WTC11 (cell line): ENCODE data around the gene RUNX1. TPM values are rescaled to one million over a fixed set of nuclear protein-coding genes. Genes with fewer than 3 reads are reported as not detected.

Source experiments
- ATAC-seq: fragments of 200-7000 bp; cut with Tn5 transposase; 2 replicates; pipeline ENCODE4 v1.10.0; 2021; ENCODE audit warnings: mild to moderate bottlenecking, moderate library complexity
- CTCF ChIA-PET: fragments of 300-600 bp; sonication (Branson Sonifier 250); formaldehyde crosslinking; loops from one replicate; lab custom pipeline; 2021; ENCODE audit warnings: antibody characterized with exemption; lab: Charles Lee
- POLR2A ChIA-PET: fragments of 350-600 bp; sonication (Branson Sonifier 250); formaldehyde crosslinking; loops from one replicate; lab custom pipeline; 2021; ENCODE audit warnings: antibody characterized with exemption; lab: Charles Lee
- DNase-seq: peaks from one replicate; pipeline ENCODE4 v3.0.0; 2021; ENCODE audit warnings: low spot score
- H3K27ac Mint-ChIP-seq: 2 replicates; pipeline ENCODE4 v1.8.0; 2021; ENCODE audit warnings: mixed read lengths
- H3K27me3 Mint-ChIP-seq: 2 replicates; pipeline ENCODE4 v1.8.0; 2021; ENCODE audit warnings: low read depth, mild to moderate bottlenecking, moderate library complexity, mixed read lengths
- H3K36me3 Mint-ChIP-seq: 2 replicates; pipeline ENCODE4 v1.8.0; 2021; ENCODE audit warnings: mixed read lengths
- H3K4me1 Mint-ChIP-seq: 2 replicates; pipeline ENCODE4 v1.8.0; 2022; ENCODE audit warnings: mixed read lengths
- H3K4me3 Mint-ChIP-seq: 2 replicates; pipeline ENCODE4 v1.8.0; 2021; ENCODE audit warnings: mild to moderate bottlenecking, moderate library complexity, mixed read lengths
- H3K9me3 Mint-ChIP-seq: 2 replicates; pipeline ENCODE4 v1.8.0; 2021; ENCODE audit warnings: mixed read lengths
- CREM ChIP-seq: sonication (generic); formaldehyde crosslinking; IDR thresholded peaks from 2 replicates; pipeline ENCODE4 v1.8.1; 2022; ENCODE audit warnings: mild to moderate bottlenecking, missing genetic modification reagents, moderate library complexity
- ESRRA ChIP-seq: sonication (generic); formaldehyde crosslinking; IDR thresholded peaks from 2 replicates; pipeline ENCODE4 v1.8.1; 2022; ENCODE audit warnings: mild to moderate bottlenecking, missing genetic modification reagents, borderline replicate concordance
- JAZF1 ChIP-seq: fragments of 250-450 bp; sonication (Bioruptor Pico); IDR thresholded peaks from 2 replicates; pipeline ENCODE4 v1.9.0; 2021; ENCODE audit warnings: moderate library complexity, mild to moderate bottlenecking, inconsistent platforms
- KAT7 ChIP-seq: sonication (generic); formaldehyde crosslinking; IDR thresholded peaks from 2 replicates; pipeline ENCODE4 v1.8.1; 2023; ENCODE audit warnings: missing genetic modification reagents, mild to moderate bottlenecking, borderline replicate concordance
- PRRX2 ChIP-seq: fragments of 250-450 bp; sonication (Bioruptor Pico); IDR thresholded peaks from 2 replicates; pipeline ENCODE4 v1.8.0; 2021; ENCODE audit warnings: mild to moderate bottlenecking
- RELA ChIP-seq: sonication (generic); formaldehyde crosslinking; IDR thresholded peaks from 2 replicates; pipeline ENCODE4 v1.8.1; 2022; ENCODE audit warnings: missing genetic modification reagents, mild to moderate bottlenecking, borderline replicate concordance
- ZNF232 ChIP-seq: sonication (generic); formaldehyde crosslinking; IDR thresholded peaks from 2 replicates; pipeline ENCODE4 v1.8.0; 2022; ENCODE audit warnings: mild to moderate bottlenecking, missing genetic modification reagents
- ZNF317 ChIP-seq: sonication (generic); formaldehyde crosslinking; IDR thresholded peaks from 2 replicates; pipeline ENCODE4 v1.8.1; 2023; ENCODE audit warnings: low read depth, mild to moderate bottlenecking, moderate library complexity, missing genetic modification reagents, borderline replicate concordance
- ZNF671 ChIP-seq: fragments of 250-450 bp; sonication (Bioruptor Pico); IDR thresholded peaks from 2 replicates; pipeline ENCODE4 v1.8.0; 2021; ENCODE audit warnings: mild to moderate bottlenecking
- total RNA-seq: library from RNA; stranded (reverse); gene quantifications from 3 replicates; pipeline ENCODE4 v1.2.3, GENCODE V29; 2021
- TF ChIP-seq, protein P1 (sequence below): fragments of 250-450 bp; sonication (Bioruptor Pico); IDR thresholded peaks from 2 replicates; pipeline ENCODE4 v1.9.0; 2021; ENCODE audit warnings: mild to moderate bottlenecking
- TF ChIP-seq, protein P2 (sequence below): sonication (generic); formaldehyde crosslinking; IDR thresholded peaks from 2 replicates; pipeline ENCODE4 v1.8.1; 2023; ENCODE audit warnings: mild to moderate bottlenecking, missing genetic modification reagents
- TF ChIP-seq, protein P3 (sequence below): sonication (generic); formaldehyde crosslinking; IDR thresholded peaks from 2 replicates; pipeline ENCODE4 v1.8.1; 2023; ENCODE audit warnings: mild to moderate bottlenecking, missing genetic modification reagents, moderate library complexity
- TF ChIP-seq, protein P4 (sequence below): sonication (generic); formaldehyde crosslinking; conservative IDR thresholded peaks from 2 replicates; pipeline ENCODE4 v1.8.1; 2023; ENCODE audit warnings: mild to moderate bottlenecking, low read depth, missing genetic modification reagents, moderate library complexity
- TF ChIP-seq, protein P5 (sequence below): sonication (generic); formaldehyde crosslinking; IDR thresholded peaks from 2 replicates; pipeline ENCODE4 v1.8.0; 2023; ENCODE audit warnings: missing genetic modification reagents, mild to moderate bottlenecking, borderline replicate concordance
- TF ChIP-seq, protein P6 (sequence below): sonication (generic); formaldehyde crosslinking; IDR thresholded peaks from 2 replicates; pipeline ENCODE4 v1.8.0; 2022; ENCODE audit warnings: mild to moderate bottlenecking, missing genetic modification reagents
- TF ChIP-seq, protein P7 (sequence below): sonication (generic); formaldehyde crosslinking; IDR thresholded peaks from 2 replicates; pipeline ENCODE4 v1.8.0; 2022; ENCODE audit warnings: mild to moderate bottlenecking, missing genetic modification reagents

RUNX1 gene
- total RNA-seq, 1 experiment from 2014 or later, result 2.2 TPM

DNA sequence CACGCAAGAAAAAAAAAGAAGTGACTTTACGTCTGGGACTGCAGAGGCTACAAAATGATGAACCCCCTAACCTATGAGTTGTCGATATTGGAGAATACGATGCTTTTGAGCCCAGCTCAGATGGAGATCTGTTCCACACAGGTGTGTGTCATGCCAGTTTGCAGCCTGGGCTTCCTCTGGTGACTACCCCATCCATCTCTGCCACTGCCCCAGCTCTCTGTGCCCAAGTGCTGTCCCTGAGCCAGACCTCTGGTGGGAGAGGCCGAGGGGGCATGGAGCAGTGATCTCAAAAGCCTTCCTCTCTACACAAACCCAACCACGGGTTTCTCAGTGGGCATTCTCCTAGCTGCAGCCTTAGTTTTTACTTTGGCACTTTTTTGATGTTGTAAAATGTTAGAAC is 239.3 kb downstream of the RUNX1 start:
- no peak overlapping the region for H3K27ac Mint-ChIP-seq
- peaks cover 9% of the 10 kb centered on the region for H3K4me1 Mint-ChIP-seq
- no peak for ATAC-seq
- CTCF ChIA-PET, result interaction anchor here (1.7 kb wide), 1 partner anchor 64 kb away, joined by 3 read pairs; no protein-coding TSS in a partner anchor
- no peak for DNase-seq
- POLR2A ChIA-PET, result no interaction called here
- H3K4me3 Mint-ChIP-seq, result no peak overlapping the region
- H3K27me3 Mint-ChIP-seq, result no peaks in the 10 kb centered on the region
- H3K36me3 Mint-ChIP-seq, result peaks cover 7% of the 10 kb centered on the region
- TF ChIP-seq, protein P1, sequence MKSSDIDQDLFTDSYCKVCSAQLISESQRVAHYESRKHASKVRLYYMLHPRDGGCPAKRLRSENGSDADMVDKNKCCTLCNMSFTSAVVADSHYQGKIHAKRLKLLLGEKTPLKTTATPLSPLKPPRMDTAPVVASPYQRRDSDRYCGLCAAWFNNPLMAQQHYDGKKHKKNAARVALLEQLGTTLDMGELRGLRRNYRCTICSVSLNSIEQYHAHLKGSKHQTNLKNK (CRISPR knock-in tag), result no peak
- TF ChIP-seq ESRRA, result no peak
- no peak for TF ChIP-seq ZNF317 (CRISPR knock-in tag)
- TF ChIP-seq, protein P2, sequence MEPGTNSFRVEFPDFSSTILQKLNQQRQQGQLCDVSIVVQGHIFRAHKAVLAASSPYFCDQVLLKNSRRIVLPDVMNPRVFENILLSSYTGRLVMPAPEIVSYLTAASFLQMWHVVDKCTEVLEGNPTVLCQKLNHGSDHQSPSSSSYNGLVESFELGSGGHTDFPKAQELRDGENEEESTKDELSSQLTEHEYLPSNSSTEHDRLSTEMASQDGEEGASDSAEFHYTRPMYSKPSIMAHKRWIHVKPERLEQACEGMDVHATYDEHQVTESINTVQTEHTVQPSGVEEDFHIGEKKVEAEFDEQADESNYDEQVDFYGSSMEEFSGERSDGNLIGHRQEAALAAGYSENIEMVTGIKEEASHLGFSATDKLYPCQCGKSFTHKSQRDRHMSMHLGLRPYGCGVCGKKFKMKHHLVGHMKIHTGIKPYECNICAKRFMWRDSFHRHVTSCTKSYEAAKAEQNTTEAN (CRISPR knock-in tag), result no peak
- TF ChIP-seq CREM (CRISPR knock-in tag), result no peak
- TF ChIP-seq JAZF1 (CRISPR knock-in tag), result no peak
- no peak for TF ChIP-seq ZNF671 (CRISPR knock-in tag)
- no peak for TF ChIP-seq PRRX2 (CRISPR knock-in tag)
- TF ChIP-seq, protein P3, sequence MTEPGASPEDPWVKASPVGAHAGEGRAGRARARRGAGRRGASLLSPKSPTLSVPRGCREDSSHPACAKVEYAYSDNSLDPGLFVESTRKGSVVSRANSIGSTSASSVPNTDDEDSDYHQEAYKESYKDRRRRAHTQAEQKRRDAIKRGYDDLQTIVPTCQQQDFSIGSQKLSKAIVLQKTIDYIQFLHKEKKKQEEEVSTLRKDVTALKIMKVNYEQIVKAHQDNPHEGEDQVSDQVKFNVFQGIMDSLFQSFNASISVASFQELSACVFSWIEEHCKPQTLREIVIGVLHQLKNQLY (CRISPR knock-in tag), result no peak
- TF ChIP-seq, protein P4, sequence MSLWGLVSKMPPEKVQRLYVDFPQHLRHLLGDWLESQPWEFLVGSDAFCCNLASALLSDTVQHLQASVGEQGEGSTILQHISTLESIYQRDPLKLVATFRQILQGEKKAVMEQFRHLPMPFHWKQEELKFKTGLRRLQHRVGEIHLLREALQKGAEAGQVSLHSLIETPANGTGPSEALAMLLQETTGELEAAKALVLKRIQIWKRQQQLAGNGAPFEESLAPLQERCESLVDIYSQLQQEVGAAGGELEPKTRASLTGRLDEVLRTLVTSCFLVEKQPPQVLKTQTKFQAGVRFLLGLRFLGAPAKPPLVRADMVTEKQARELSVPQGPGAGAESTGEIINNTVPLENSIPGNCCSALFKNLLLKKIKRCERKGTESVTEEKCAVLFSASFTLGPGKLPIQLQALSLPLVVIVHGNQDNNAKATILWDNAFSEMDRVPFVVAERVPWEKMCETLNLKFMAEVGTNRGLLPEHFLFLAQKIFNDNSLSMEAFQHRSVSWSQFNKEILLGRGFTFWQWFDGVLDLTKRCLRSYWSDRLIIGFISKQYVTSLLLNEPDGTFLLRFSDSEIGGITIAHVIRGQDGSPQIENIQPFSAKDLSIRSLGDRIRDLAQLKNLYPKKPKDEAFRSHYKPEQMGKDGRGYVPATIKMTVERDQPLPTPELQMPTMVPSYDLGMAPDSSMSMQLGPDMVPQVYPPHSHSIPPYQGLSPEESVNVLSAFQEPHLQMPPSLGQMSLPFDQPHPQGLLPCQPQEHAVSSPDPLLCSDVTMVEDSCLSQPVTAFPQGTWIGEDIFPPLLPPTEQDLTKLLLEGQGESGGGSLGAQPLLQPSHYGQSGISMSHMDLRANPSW (CRISPR knock-in tag), result no peak
- TF ChIP-seq RELA (CRISPR knock-in tag), result no peak
- TF ChIP-seq, protein P5, sequence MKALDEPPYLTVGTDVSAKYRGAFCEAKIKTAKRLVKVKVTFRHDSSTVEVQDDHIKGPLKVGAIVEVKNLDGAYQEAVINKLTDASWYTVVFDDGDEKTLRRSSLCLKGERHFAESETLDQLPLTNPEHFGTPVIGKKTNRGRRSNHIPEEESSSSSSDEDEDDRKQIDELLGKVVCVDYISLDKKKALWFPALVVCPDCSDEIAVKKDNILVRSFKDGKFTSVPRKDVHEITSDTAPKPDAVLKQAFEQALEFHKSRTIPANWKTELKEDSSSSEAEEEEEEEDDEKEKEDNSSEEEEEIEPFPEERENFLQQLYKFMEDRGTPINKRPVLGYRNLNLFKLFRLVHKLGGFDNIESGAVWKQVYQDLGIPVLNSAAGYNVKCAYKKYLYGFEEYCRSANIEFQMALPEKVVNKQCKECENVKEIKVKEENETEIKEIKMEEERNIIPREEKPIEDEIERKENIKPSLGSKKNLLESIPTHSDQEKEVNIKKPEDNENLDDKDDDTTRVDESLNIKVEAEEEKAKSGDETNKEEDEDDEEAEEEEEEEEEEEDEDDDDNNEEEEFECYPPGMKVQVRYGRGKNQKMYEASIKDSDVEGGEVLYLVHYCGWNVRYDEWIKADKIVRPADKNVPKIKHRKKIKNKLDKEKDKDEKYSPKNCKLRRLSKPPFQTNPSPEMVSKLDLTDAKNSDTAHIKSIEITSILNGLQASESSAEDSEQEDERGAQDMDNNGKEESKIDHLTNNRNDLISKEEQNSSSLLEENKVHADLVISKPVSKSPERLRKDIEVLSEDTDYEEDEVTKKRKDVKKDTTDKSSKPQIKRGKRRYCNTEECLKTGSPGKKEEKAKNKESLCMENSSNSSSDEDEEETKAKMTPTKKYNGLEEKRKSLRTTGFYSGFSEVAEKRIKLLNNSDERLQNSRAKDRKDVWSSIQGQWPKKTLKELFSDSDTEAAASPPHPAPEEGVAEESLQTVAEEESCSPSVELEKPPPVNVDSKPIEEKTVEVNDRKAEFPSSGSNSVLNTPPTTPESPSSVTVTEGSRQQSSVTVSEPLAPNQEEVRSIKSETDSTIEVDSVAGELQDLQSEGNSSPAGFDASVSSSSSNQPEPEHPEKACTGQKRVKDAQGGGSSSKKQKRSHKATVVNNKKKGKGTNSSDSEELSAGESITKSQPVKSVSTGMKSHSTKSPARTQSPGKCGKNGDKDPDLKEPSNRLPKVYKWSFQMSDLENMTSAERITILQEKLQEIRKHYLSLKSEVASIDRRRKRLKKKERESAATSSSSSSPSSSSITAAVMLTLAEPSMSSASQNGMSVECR (CRISPR knock-in tag), result no peak
- TF ChIP-seq, protein P6, sequence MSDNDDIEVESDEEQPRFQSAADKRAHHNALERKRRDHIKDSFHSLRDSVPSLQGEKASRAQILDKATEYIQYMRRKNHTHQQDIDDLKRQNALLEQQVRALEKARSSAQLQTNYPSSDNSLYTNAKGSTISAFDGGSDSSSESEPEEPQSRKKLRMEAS (CRISPR knock-in tag), result no peak
- no peak for TF ChIP-seq ZNF232 (CRISPR knock-in tag)
- no peak for TF ChIP-seq KAT7 (CRISPR knock-in tag)
- TF ChIP-seq, protein P7, sequence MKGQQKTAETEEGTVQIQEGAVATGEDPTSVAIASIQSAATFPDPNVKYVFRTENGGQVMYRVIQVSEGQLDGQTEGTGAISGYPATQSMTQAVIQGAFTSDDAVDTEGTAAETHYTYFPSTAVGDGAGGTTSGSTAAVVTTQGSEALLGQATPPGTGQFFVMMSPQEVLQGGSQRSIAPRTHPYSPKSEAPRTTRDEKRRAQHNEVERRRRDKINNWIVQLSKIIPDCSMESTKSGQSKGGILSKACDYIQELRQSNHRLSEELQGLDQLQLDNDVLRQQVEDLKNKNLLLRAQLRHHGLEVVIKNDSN (CRISPR knock-in tag), result no peak
- peaks cover 20% of the 10 kb centered on the region for H3K9me3 Mint-ChIP-seq
